Endothelial cell (in vitro differentiated cells): ENCODE results near the gene GPR15LG. TPM values are rescaled to one million over a fixed set of nuclear protein-coding genes. Genes with fewer than 3 reads are reported as not detected.

Experiments
- DNase-seq: peaks from one replicate; pipeline ENCODE4 v3.0.0; 2021; ENCODE audit warnings: low spot score
- H3K27ac Mint-ChIP-seq: one replicate; pipeline ENCODE4 v1.8.0; 2021; ENCODE audit warnings: mixed read lengths, inconsistent platforms; ENCODE audit not compliant: unreplicated experiment
- H3K27me3 Mint-ChIP-seq: one replicate; pipeline ENCODE4 v1.8.0; 2021; ENCODE audit warnings: mild to moderate bottlenecking, moderate library complexity, mixed read lengths, inconsistent platforms; ENCODE audit not compliant: unreplicated experiment
- H3K36me3 Mint-ChIP-seq: one replicate; pipeline ENCODE4 v1.8.0; 2021; ENCODE audit warnings: mild to moderate bottlenecking, low read depth, mixed read lengths, inconsistent platforms; ENCODE audit not compliant: unreplicated experiment
- H3K4me1 Mint-ChIP-seq: one replicate; pipeline ENCODE4 v1.8.0; 2021; ENCODE audit warnings: mild to moderate bottlenecking, mixed read lengths, inconsistent platforms; ENCODE audit not compliant: unreplicated experiment
- H3K4me3 Mint-ChIP-seq: one replicate; pipeline ENCODE4 v1.8.0; 2021; ENCODE audit warnings: mild to moderate bottlenecking, mixed read lengths, inconsistent platforms; ENCODE audit not compliant: unreplicated experiment
- H3K9me3 Mint-ChIP-seq: one replicate; pipeline ENCODE4 v1.8.0; 2021; ENCODE audit warnings: mixed read lengths, inconsistent platforms; ENCODE audit not compliant: unreplicated experiment
- total RNA-seq: library from RNA; stranded (reverse); fragmentation: NEBNext Ultra II Directional; extraction: Animal tissue kit (Norgen Biotek cat#: 25700); gene quantifications from one replicate; pipeline ENCODE4 v1.2.1, GENCODE V29; 2021; ENCODE audit not compliant: unreplicated experiment
- TF ChIP-seq, protein P1 (sequence below): fragments of 200-600 bp; sonication (generic); IDR thresholded peaks from one replicate; pipeline ENCODE4 v1.5.0; 2021; ENCODE audit warnings: antibody characterized with exemption; ENCODE audit not compliant: unreplicated experiment

The GPR15LG gene
- total RNA-seq, 1 donor from 2014 or later = not detected

- no peak for DNase-seq
- H3K4me1 Mint-ChIP-seq = peaks cover 3% of the 10 kb centered on the region
- H3K9me3 Mint-ChIP-seq = no peaks in the 10 kb centered on the region
- TF ChIP-seq, protein P1, sequence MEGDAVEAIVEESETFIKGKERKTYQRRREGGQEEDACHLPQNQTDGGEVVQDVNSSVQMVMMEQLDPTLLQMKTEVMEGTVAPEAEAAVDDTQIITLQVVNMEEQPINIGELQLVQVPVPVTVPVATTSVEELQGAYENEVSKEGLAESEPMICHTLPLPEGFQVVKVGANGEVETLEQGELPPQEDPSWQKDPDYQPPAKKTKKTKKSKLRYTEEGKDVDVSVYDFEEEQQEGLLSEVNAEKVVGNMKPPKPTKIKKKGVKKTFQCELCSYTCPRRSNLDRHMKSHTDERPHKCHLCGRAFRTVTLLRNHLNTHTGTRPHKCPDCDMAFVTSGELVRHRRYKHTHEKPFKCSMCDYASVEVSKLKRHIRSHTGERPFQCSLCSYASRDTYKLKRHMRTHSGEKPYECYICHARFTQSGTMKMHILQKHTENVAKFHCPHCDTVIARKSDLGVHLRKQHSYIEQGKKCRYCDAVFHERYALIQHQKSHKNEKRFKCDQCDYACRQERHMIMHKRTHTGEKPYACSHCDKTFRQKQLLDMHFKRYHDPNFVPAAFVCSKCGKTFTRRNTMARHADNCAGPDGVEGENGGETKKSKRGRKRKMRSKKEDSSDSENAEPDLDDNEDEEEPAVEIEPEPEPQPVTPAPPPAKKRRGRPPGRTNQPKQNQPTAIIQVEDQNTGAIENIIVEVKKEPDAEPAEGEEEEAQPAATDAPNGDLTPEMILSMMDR = no peak
- no peak overlapping the region for H3K27ac Mint-ChIP-seq
- H3K4me3 Mint-ChIP-seq = no peak overlapping the region
- H3K27me3 Mint-ChIP-seq = peaks cover 1% of the 10 kb centered on the region
- H3K36me3 Mint-ChIP-seq = no peaks in the 10 kb centered on the region
Measured at GRCh38 chr10:84172467-84173356, 889 bp upstream of the GPR15LG start.

DNA sequence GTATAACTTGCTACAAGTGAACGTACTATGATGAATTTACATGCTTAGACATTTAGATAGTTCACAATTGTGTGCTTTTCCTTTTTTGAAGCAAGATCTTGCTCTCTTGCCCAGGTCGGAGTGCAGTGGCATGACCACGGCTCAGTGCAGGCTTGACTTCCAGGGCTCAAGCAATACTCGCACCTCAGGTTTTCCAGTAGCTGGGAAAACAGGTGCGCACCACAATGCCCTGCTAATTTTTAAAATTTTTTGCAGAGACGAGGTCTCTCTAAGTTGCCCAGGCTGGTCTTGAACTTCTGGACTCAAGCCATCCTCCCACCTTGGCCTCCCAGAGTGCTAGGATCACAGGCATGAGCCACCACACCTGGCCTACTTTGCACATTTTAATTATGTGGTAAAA is 1.8 kb downstream of the GPR15LG start:
- no peak for DNase-seq
- no peak overlapping the region for H3K27ac Mint-ChIP-seq
- H3K9me3 Mint-ChIP-seq = no peaks in the 10 kb centered on the region
- peaks cover 1% of the 10 kb centered on the region for H3K27me3 Mint-ChIP-seq
- no peaks in the 10 kb centered on the region for H3K36me3 Mint-ChIP-seq
- TF ChIP-seq, protein P1 = no peak
- peaks cover 3% of the 10 kb centered on the region for H3K4me1 Mint-ChIP-seq
- no peak overlapping the region for H3K4me3 Mint-ChIP-seq

DNA sequence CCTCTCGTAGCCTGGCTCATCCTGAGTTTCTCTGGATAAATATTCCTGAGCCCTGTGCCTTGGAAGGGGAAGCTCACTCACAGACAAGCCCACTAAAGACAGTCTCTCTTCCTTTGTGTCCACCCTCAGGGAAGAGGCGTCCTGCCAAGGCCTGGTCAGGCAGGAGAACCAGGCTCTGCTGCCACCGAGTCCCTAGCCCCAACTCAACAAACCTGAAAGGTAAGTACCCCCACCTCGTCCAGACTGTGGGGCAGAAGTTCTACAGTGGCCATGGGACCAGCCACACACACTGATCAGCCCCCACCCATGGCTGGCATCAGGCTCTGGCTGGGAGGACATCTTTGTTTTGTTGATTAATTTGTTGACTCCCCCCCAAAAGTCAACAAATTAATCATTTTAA is 2.8 kb downstream of the GPR15LG start:
- Mint-ChIP-seq H3K36me3 (no peaks in the 10 kb centered on the region), H3K27ac (no peak overlapping the region), H3K4me1 (peaks cover 3% of the 10 kb centered on the region), H3K27me3 (peaks cover 1% of the 10 kb centered on the region), H3K4me3 (no peak overlapping the region), H3K9me3 (no peaks in the 10 kb centered on the region)
- DNase-seq = no peak
- TF ChIP-seq, protein P1 = no peak

GRCh38 chr10:84176836-84177474 is 3.4 kb downstream of the GPR15LG start:
- peaks cover 3% of the 10 kb centered on the region for H3K4me1 Mint-ChIP-seq
- peaks cover 2% of the 10 kb centered on the region for H3K27me3 Mint-ChIP-seq
- no peaks in the 10 kb centered on the region for H3K9me3 Mint-ChIP-seq
- H3K4me3 Mint-ChIP-seq = peak overlapping the region; percentile 19
- H3K27ac Mint-ChIP-seq = no peak overlapping the region
- no peaks in the 10 kb centered on the region for H3K36me3 Mint-ChIP-seq
- no peak for DNase-seq
- TF ChIP-seq, protein P1 = no peak
